ENCODE measurements around the gene GPR78. TPM values are rescaled to one million over a fixed set of nuclear protein-coding genes. Genes with fewer than 3 reads are reported as not detected.

The GPR78 gene
- polyA plus RNA-seq, 1 of the 3 experiments (the other 2 are of a cell fraction) = not detected

DNA sequence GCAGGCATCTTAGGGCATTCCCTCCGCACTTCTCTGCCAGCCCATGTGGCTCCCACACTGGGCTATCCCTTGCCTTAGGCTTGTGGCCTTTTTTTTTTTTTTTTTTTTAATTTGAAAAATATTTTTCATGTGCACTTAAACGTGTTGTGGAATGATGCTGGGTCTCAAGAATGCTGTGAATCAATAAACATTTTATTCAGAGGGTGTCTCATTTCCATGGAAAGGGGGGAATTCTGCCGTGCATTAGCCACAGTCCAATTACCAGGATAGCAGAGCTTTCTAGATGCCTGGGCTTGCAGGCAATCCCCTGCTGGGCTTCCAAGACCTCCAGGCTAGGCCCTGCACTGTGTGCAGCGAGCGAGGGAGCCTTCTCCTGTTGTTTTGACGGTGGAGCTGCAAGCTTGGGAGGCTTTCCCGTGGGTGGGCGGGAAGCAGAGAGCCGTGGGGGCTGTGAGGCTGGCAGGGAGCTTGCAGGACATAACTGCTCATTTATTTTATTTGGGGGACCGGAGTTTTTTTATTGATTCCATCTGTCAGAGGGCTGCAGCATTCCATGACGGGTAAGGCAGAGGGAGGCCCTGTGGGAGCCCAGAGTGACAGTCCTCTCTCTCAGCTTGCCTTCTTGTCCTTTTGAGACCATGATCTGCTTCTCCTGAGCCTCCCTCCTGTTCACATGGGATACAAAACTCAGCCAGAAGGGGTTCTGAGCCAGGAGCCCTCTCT, 9.8 kb downstream of the GPR78 start (continued):
- TF ChIP-seq, protein P1, sequence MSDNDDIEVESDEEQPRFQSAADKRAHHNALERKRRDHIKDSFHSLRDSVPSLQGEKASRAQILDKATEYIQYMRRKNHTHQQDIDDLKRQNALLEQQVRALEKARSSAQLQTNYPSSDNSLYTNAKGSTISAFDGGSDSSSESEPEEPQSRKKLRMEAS (IDR thresholded peaks at IDR 0.05; ENCODE audit: low read depth) = no peak

GRCh38 chr4:8590546-8590880, 10.3 kb downstream of the GPR78 start:
- no peaks in the 10 kb centered on the region for H3K79me2 ChIP-seq (ENCODE audit: insufficient read depth)
- peaks cover 0 to 13% of the 10 kb centered on the region in 2 experiments; a peak in 1 of 4 replicates for H3K4me1 ChIP-seq (ENCODE audit: control insufficient read depth in 1 of 2, insufficient read depth in 2 of 2, low read depth in 1 of 2, low read length in 1 of 2)
- WGBS (ENCODE audit: low lambda C conversion rate) = 28% methylated on average over 4 of the region's 5 CpGs
- CTCF ChIA-PET = interaction anchor here (1.1 to 7.4 kb wide), 5 partner anchors 10 to 121 kb away, joined by 3 to 54 read pairs (median 5); partner anchors contain the start of gene GPR78
- no peaks in the 10 kb centered on the region for H4K20me1 ChIP-seq (ENCODE audit: insufficient read depth)
- H3K27me3 ChIP-seq (ENCODE audit: insufficient read depth) = no peaks in the 10 kb centered on the region
- TF ChIP-seq FOXJ3 (CRISPR knock-in tag; IDR thresholded peaks at IDR 0.05) (no peak), SMC3 (IDR thresholded peaks at IDR 0.05; ENCODE audit: low read depth, low read length) (no peak), ELF1 (IDR thresholded peaks at IDR 0.05) (no peak), SIN3A (IDR thresholded peaks at IDR 0.05; ENCODE audit: borderline replicate concordance, low read depth, low read length) (no peak), MEF2A (IDR thresholded peaks at IDR 0.05; ENCODE audit: borderline replicate concordance, low read depth) (no peak), JUND (IDR thresholded peaks at IDR 0.05) (no peak), FOSL2 (IDR thresholded peaks at IDR 0.05; ENCODE audit: borderline replicate concordance, low read depth) (no peak), CTCF (IDR thresholded peaks at IDR 0.05) (no peak), RAD21 (IDR thresholded peaks at IDR 0.05; ENCODE audit: low read length) (no peak), MXI1 (IDR thresholded peaks at IDR 0.05; ENCODE audit: low read depth, low read length) (no peak), YY1 (IDR thresholded peaks at IDR 0.05; ENCODE audit: low read depth) (no peak), TCF12 (IDR thresholded peaks at IDR 0.05) (no peak), EP300 (IDR thresholded peaks at IDR 0.05; ENCODE audit: borderline replicate concordance in 1 of 2, low read depth in 1 of 2, low read length in 1 of 2) (no peak), RFX5 (IDR thresholded peaks at IDR 0.05; ENCODE audit: low read length) (no peak)
- TF ChIP-seq, protein P2, sequence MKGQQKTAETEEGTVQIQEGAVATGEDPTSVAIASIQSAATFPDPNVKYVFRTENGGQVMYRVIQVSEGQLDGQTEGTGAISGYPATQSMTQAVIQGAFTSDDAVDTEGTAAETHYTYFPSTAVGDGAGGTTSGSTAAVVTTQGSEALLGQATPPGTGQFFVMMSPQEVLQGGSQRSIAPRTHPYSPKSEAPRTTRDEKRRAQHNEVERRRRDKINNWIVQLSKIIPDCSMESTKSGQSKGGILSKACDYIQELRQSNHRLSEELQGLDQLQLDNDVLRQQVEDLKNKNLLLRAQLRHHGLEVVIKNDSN (IDR thresholded peaks at IDR 0.05; ENCODE audit: borderline replicate concordance, low read depth) = no peak
- POLR2A ChIA-PET = no interaction called here
- H3K4me3 ChIP-seq (ENCODE audit: low read depth in 2 of 2, low read length in 1 of 2) = no peak overlapping the region
- DNase-seq = no peak
- H3K9me2 ChIP-seq = no peaks in the 10 kb centered on the region
- no peak overlapping the region for H2AFZ ChIP-seq (ENCODE audit: low read depth)
- no peaks in the 10 kb centered on the region for H3F3A ChIP-seq (replicated peaks; ENCODE audit: insufficient read depth)
- H3K9ac ChIP-seq = no peak overlapping the region
- H3K9me3 ChIP-seq = no peaks in the 10 kb centered on the region
- H3K27ac ChIP-seq (ENCODE audit: low read depth in 2 of 2, low read length in 1 of 2) = no peak overlapping the region
- H3K36me3 ChIP-seq (replicated peaks in 1 of 2; ENCODE audit: control insufficient read depth in 1 of 2, insufficient read depth in 2 of 2, low read length in 1 of 2) = no peaks in the 10 kb centered on the region
- no peak overlapping the region for H3K4me2 ChIP-seq

All from SK-N-SH (cell line).